Neural crest cell (in vitro differentiated cells): Measurements from ENCODE around the gene PPT2. TPM values are rescaled to one million over a fixed set of nuclear protein-coding genes. Genes with fewer than 3 reads are reported as not detected.
"Not testable (repeated sequence)": the region's sequence is repeated elsewhere in the genome, so short reads cannot be mapped to it uniquely, and the experiment has no call there.

Experiments used
- DNase-seq: peaks from one replicate; pipeline ENCODE4 v3.0.0; 2021; ENCODE audit warnings: low read depth, mixed read lengths, low spot score
- H3K27ac Mint-ChIP-seq: one replicate; pipeline ENCODE4 v1.8.0; 2021; ENCODE audit warnings: mild to moderate bottlenecking, mixed read lengths; ENCODE audit not compliant: unreplicated experiment
- H3K27me3 Mint-ChIP-seq: 2 replicates; pipeline ENCODE4 v1.8.0; 2021; ENCODE audit warnings: low read depth, mild to moderate bottlenecking, mixed read lengths
- H3K36me3 Mint-ChIP-seq: 2 replicates; pipeline ENCODE4 v1.8.0; 2021; ENCODE audit warnings: low read depth, mild to moderate bottlenecking, mixed read lengths
- H3K4me1 Mint-ChIP-seq: 2 replicates; pipeline ENCODE4 v1.8.0; 2021; ENCODE audit warnings: mixed read lengths
- H3K4me3 Mint-ChIP-seq: one replicate; pipeline ENCODE4 v1.8.0; 2021; ENCODE audit warnings: mild to moderate bottlenecking, mixed read lengths
- H3K9me3 Mint-ChIP-seq: 2 replicates; pipeline ENCODE4 v1.8.0; 2021; ENCODE audit warnings: mixed read lengths
- CTCF ChIP-seq: fragments of 200-600 bp; sonication (generic); conservative IDR thresholded peaks from 2 replicates; pipeline ENCODE4 v1.5.0; 2021; ENCODE audit warnings: antibody characterized with exemption, mild to moderate bottlenecking
- total RNA-seq: library from RNA; stranded (reverse); gene quantifications from 2 replicates; pipeline ENCODE4 v1.2.1, GENCODE V29; 2021

Gene PPT2
- total RNA-seq, 1 donor from 2014 or later: 60.9 TPM

GRCh38 chr6:32133786-32134185 is 20.2 kb upstream of the PPT2 start:
- H3K27me3 Mint-ChIP-seq: peaks cover 6% of the 10 kb centered on the region
- H3K36me3 Mint-ChIP-seq: no peaks in the 10 kb centered on the region
- H3K4me3 Mint-ChIP-seq: no peak overlapping the region
- H3K27ac Mint-ChIP-seq: no peak overlapping the region
- peaks cover 2% of the 10 kb centered on the region for H3K9me3 Mint-ChIP-seq
- peaks cover 15% of the 10 kb centered on the region for H3K4me1 Mint-ChIP-seq
- no peak for TF ChIP-seq CTCF
- DNase-seq: no peak

- H3K4me1 Mint-ChIP-seq: no peaks in the 10 kb centered on the region
- H3K9me3 Mint-ChIP-seq: no peaks in the 10 kb centered on the region
- DNase-seq: no peak
- no peak for TF ChIP-seq CTCF
- H3K27ac Mint-ChIP-seq: no peak overlapping the region
- no peaks in the 10 kb centered on the region for H3K36me3 Mint-ChIP-seq
- H3K4me3 Mint-ChIP-seq: no peak overlapping the region
- H3K27me3 Mint-ChIP-seq: peaks cover 4% of the 10 kb centered on the region
Measured at GRCh38 chr6:32137454-32137853, 16.5 kb upstream of the PPT2 start.

GRCh38 chr6:32139590-32139989 is 14.4 kb upstream of the PPT2 start:
- no peaks in the 10 kb centered on the region for H3K4me1 Mint-ChIP-seq
- no peak for TF ChIP-seq CTCF
- no peaks in the 10 kb centered on the region for H3K9me3 Mint-ChIP-seq
- no peaks in the 10 kb centered on the region for H3K36me3 Mint-ChIP-seq
- DNase-seq: no peak
- no peak overlapping the region for H3K4me3 Mint-ChIP-seq
- no peak overlapping the region for H3K27ac Mint-ChIP-seq
- peaks cover 4% of the 10 kb centered on the region for H3K27me3 Mint-ChIP-seq

GRCh38 chr6:32140420-32141046 is 13.4 kb upstream of the PPT2 start:
- Mint-ChIP-seq H3K9me3 (no peaks in the 10 kb centered on the region), H3K27ac (no peak overlapping the region), H3K27me3 (peaks cover under 1% of the 10 kb centered on the region), H3K4me3 (no peak overlapping the region), H3K36me3 (no peaks in the 10 kb centered on the region), H3K4me1 (no peaks in the 10 kb centered on the region)
- no peak for DNase-seq
- TF ChIP-seq CTCF: no peak

GRCh38 chr6:32144238-32144637 is 9.7 kb upstream of the PPT2 start:
- not testable (repeated sequence) for H3K27ac Mint-ChIP-seq, H3K4me3 Mint-ChIP-seq, H3K36me3 Mint-ChIP-seq, H3K27me3 Mint-ChIP-seq, H3K9me3 Mint-ChIP-seq, DNase-seq
- H3K4me1 Mint-ChIP-seq: peaks cover 14% of the 10 kb centered on the region

- Mint-ChIP-seq H3K36me3 (peaks cover 3% of the 10 kb centered on the region), H3K9me3 (no peaks in the 10 kb centered on the region), H3K4me1 (peaks cover 19% of the 10 kb centered on the region), H3K4me3 (no peak overlapping the region), H3K27me3 (no peaks in the 10 kb centered on the region), H3K27ac (no peak overlapping the region)
- DNase-seq: no peak
- no peak for TF ChIP-seq CTCF
Measured at GRCh38 chr6:32146287-32146686, 7.7 kb upstream of the PPT2 start.
